ENCODE measurements around the gene ZSWIM3. TPM values are rescaled to one million over a fixed set of nuclear protein-coding genes. Genes with fewer than 3 reads are reported as not detected.

Gene ZSWIM3
- total and polyA plus RNA-seq, 7 donors: 1.1 to 2.7 (median 1.5) TPM

DNA sequence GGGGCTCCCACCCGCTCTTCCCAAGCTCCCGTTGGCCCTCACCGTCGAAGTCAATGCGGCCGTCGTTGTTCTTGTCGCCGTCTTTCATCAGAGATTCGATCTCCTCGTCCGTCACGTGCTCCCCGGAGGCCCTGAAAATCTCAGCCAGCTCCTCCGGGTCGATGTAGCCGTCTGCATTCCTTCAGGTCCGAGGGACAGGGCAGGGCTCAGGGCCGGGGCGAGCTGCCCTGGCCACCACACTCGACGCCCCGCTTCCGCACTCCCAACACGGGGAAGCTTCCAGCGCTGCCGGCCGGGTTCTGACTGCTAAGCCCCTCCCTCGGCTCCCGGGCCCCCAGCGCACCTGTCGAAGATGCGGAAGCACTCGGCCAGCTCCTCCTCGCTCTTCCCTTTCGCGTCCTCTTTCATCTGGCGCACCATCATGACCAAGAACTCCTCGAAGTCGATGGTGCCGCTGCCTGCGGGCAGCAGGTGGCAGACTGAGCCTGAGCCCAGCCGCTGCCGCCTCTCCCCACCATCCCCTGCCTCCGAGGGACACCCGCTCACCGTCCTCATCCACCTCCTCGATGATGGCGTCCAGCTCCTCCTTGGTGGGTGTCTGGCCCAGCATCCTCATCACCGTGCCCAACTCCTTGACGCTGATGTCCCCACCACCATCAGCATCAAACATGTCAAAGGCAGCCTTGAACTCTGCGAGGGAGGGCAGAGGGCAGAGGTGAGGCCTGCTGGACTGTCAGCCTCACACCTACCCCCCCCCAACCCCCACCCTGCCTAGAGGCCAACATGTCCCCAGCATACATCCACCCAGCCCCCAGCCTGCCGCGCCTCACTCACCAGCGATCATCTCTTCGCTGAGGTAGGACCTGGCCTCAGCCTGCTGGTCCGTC, 33.2 kb upstream of the ZSWIM3 start:
- H3K4me1 ChIP-seq: peaks cover 38% of the 10 kb centered on the region
- 9 to 19% (median 18%) methylated on average over 51 to 57 of the region's 57 CpGs for WGBS, 3 donors
- intact Hi-C loops (cut with DNase I): loop anchor here (2.0 to 5.0 kb wide), 4 partner anchors 57 to 138 kb away; partner anchors contain the start of gene ZSWIM1 (in 1 of the 2)
- no peaks in the 10 kb centered on the region for H3K27me3 ChIP-seq (ENCODE audit: insufficient read depth in 3 of 3, low read length in 2 of 3)
- ATAC-seq (peak in 3 of 4 donors; percentile 40 to 55 (median 42)), DNase-seq (peak; percentile 65 to 80)
- H3K4me3 ChIP-seq: peak overlapping the region; percentile 81
- no peaks in the 10 kb centered on the region for H3K9me3 ChIP-seq
- H3K36me3 ChIP-seq (ENCODE audit: insufficient read depth in 1 of 2, low read depth in 1 of 2): peaks cover 0 to 67% of the 10 kb centered on the region in 2 donors
- H3K27ac ChIP-seq: peak overlapping the region; percentile 98
- peak; percentile 52 for TF ChIP-seq CTCF (IDR thresholded peaks at IDR 0.05)

DNA sequence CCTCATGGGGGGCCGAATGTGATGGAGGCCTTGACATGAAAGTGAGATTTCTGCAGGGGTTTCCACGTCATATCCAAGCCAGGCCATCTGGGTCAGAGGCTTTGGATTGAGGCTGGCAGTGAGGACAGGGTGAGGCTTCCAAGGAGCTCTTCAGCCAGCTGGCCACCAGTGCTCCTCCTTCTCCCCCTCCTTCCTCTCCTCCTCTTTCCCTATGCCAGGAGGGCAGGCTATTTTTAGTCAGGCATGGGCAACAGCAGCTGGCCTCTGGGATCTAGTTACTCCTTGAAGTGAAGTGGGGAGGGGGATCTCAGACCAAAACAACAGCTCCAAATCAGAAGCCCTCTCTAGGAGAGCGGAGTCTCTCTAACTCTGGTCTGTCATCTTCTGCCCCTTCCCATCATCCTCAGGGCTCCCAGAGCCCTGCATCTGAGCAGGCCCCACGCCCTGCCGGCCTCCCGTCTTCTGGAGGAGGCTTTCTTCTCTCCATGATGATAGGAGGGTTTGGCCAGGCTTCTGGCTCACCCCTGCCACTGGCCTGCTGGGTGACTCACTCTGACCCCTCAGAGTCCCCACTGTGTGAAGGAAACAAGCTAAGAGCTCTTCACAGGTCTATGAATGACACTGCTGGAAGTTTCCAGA, 30.9 kb upstream of the ZSWIM3 start:
- WGBS, 3 donors: 16 to 36% (median 20%) methylated on average over 6 of the region's 6 CpGs
- H3K36me3 ChIP-seq (ENCODE audit: insufficient read depth in 1 of 2, low read depth in 1 of 2): peaks cover 0 to 47% of the 10 kb centered on the region in 2 donors
- peaks cover 42% of the 10 kb centered on the region for H3K4me1 ChIP-seq
- peak overlapping the region; percentile 98 for H3K27ac ChIP-seq
- H3K4me3 ChIP-seq: peak overlapping the region; percentile 81
- H3K9me3 ChIP-seq: no peaks in the 10 kb centered on the region
- H3K27me3 ChIP-seq (ENCODE audit: insufficient read depth in 3 of 3, low read length in 2 of 3): no peaks in the 10 kb centered on the region
- TF ChIP-seq CTCF (IDR thresholded peaks at IDR 0.05): no peak
- peak; percentile 67 to 82 (median 73) for ATAC-seq
- intact Hi-C loops (cut with DNase I): no loop called here
- peak; percentile 58 to 88 for DNase-seq

DNA sequence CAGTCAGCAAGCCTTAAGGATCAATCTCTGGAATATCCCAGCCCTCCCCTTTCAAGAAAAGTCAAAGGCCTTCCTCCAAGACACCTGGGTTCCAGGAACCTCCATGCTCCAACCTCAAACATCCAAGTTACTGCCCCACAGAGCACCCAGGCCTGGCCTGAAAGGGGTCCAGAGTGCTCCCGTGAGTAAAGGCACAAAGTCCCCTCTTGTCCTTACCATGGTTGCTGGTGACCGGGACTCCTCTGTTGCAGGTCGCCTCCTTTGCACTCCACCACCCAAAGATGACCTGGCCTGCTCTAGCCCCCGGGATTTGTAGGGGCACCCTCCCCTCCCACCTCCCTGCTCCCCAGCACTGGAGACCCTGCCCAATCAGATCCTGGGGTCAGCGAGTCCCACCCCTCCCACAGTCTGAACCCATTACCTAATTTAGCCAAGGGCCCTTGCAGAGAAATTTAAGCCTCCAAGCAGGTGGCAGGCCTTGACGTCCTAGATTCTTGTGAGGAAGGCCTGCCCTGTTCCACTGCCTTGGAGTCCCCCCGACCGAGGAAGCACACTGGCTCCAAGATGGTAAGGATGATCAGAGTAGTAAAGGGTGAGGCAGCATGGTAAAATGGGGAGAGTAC, 30.3 kb upstream of the ZSWIM3 start, which contains the start of gene TNNC2:
TNNC2 (minus strand) TSS at position 283 of the 623 bp plus-strand sequence; CDS start at position 219, 64 bp downstream.
- peak within 1 kb of the TSS; percentile 98 for H3K27ac ChIP-seq
- ATAC-seq: peak; percentile 6 to 53 (median 36)
- H3K4me3 ChIP-seq: peak within 1 kb of the TSS; percentile 81
- no peaks in the 10 kb centered on the region for H3K9me3 ChIP-seq
- peak in 1 of 2 donors; percentile 80 for DNase-seq
- H3K27me3 ChIP-seq (ENCODE audit: insufficient read depth in 3 of 3, low read length in 2 of 3): no peaks in the 10 kb centered on the region
- peaks cover 0 to 41% of the 10 kb centered on the region in 2 donors for H3K36me3 ChIP-seq (ENCODE audit: insufficient read depth in 1 of 2, low read depth in 1 of 2)
- intact Hi-C loops (cut with DNase I): no loop called here
- 33 to 65% (median 37%) methylated on average over 8 of the region's 8 CpGs for WGBS, 3 donors
- peaks cover 48% of the 10 kb centered on the region for H3K4me1 ChIP-seq
- TF ChIP-seq CTCF (IDR thresholded peaks at IDR 0.05): no peak

DNA sequence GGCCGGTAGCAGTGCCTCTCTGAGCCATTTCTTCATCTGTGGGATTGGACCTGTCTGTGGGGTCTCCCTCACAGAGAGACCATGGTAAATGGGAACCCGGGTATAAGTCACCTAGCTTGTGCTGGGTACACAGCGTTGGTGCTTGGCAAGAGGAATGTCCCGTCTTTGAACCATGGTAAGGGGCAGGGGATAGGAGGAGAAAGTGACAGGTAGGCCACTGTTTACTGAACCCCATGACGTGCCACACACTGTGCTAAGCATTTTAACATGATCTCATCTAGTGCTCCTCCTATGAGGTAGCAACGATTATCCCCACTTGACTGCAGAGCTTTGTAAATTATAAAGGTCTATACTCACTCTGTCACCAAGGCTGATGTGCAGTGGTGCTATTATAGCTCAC, 29.7 kb upstream of the ZSWIM3 start:
- peak overlapping the region; percentile 98 for H3K27ac ChIP-seq
- peaks cover 51% of the 10 kb centered on the region for H3K4me1 ChIP-seq
- peaks cover 0 to 35% of the 10 kb centered on the region in 2 donors for H3K36me3 ChIP-seq (ENCODE audit: insufficient read depth in 1 of 2, low read depth in 1 of 2)
- ATAC-seq (peak in 1 of 4 donors; percentile 3), DNase-seq (no peak)
- WGBS, 3 donors: 43 to 65% (median 49%) methylated on average over 6 of the region's 6 CpGs
- H3K4me3 ChIP-seq: peak overlapping the region; percentile 81
- intact Hi-C loops (cut with DNase I): no loop called here
- no peak for TF ChIP-seq CTCF (IDR thresholded peaks at IDR 0.05)
- no peaks in the 10 kb centered on the region for H3K27me3 ChIP-seq (ENCODE audit: insufficient read depth in 3 of 3, low read length in 2 of 3)
- H3K9me3 ChIP-seq: no peaks in the 10 kb centered on the region
